Breast epithelium (tissue), 3 donors: ENCODE data around the gene FAM161B.

Source experiments
- POLR2A ChIP-seq: fragments of 450-650 bp; IDR thresholded peaks from one replicate; pipeline ENCODE4 v1.6.1; 2016; ENCODE audit warnings: antibody characterized with exemption, mild to moderate bottlenecking, moderate library complexity
- POLR2AphosphoS5 ChIP-seq, 3 donors: sonication (generic); formaldehyde crosslinking; IDR thresholded peaks; one replicate each; pipeline ENCODE4 v1.6.1; 2017; ENCODE audit warnings: antibody characterized with exemption in 3 of 3
- TF ChIP-seq, protein P1 (sequence below), 3 donors: fragments of 450-650 bp; IDR thresholded peaks; one replicate each; pipeline ENCODE4 v1.5.1; 2016 to 2017; ENCODE audit warnings: antibody characterized with exemption in 3 of 3, mild to moderate bottlenecking in 3 of 3, moderate library complexity in 3 of 3

DNA sequence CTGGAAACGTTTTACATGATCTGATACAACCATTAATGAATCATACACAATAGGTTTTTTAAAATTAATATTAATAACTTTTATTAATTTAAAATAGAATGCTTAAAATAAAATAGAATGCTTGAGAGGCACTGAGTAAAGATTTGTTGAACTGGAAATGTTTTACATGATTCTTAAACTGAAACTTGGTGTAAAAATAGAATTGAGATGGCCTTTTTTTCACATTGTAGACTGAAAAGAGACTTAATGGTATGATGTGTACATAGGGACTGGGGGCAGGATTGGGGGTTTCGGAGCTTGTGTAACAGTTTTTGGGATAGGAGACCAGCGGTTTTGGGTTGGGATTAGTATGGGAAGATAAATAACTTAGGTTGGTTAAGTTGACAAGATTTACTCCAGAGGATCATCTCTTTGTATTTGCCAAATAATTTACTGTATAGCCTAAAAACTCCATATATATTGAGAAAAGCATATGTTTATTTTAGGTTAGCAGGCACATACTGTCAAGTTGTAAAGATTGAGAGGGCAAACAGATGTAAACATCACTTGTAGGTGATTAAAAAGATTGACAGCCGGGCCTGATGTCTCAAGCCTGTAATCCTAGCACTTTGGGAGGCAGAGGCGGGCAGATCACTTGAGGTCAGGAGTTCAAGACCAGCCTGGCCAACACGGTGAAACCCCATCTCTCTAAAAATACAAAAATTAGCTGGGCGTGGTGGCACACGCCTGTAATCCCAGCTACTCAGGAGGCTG, 65.3 kb downstream of the FAM161B start:
- TF ChIP-seq, protein P1, sequence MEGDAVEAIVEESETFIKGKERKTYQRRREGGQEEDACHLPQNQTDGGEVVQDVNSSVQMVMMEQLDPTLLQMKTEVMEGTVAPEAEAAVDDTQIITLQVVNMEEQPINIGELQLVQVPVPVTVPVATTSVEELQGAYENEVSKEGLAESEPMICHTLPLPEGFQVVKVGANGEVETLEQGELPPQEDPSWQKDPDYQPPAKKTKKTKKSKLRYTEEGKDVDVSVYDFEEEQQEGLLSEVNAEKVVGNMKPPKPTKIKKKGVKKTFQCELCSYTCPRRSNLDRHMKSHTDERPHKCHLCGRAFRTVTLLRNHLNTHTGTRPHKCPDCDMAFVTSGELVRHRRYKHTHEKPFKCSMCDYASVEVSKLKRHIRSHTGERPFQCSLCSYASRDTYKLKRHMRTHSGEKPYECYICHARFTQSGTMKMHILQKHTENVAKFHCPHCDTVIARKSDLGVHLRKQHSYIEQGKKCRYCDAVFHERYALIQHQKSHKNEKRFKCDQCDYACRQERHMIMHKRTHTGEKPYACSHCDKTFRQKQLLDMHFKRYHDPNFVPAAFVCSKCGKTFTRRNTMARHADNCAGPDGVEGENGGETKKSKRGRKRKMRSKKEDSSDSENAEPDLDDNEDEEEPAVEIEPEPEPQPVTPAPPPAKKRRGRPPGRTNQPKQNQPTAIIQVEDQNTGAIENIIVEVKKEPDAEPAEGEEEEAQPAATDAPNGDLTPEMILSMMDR (IDR thresholded peaks at IDR 0.05) = no peak
- TF ChIP-seq POLR2A = no peak
- no peak for TF ChIP-seq POLR2AphosphoS5 (IDR thresholded peaks at IDR 0.05)
